Measurements from ENCODE around the gene SDK1. TPM values are rescaled to one million over a fixed set of nuclear protein-coding genes. Genes with fewer than 3 reads are reported as not detected.
A peak's percentile ranks its signal among the peaks of the same experiment; 100 is the strongest.

Gene SDK1
- total and polyA plus RNA-seq, 2 experiments from 2014 or later = 2.1 to 10.0 TPM

- TF ChIP-seq EZH2phosphoT487 (IDR thresholded peaks at IDR 0.05; ENCODE audit: unreplicated experiment) = no peak
- TF ChIP-seq EZH2 (IDR thresholded peaks at IDR 0.05; ENCODE audit: low read depth, unreplicated experiment) = no peak
Observed at GRCh38 chr7:3589752-3590151, 288.7 kb downstream of the SDK1 start (continued).

GRCh38 chr7:3591219-3591618 lies 290.2 kb downstream of the SDK1 start:
- peak; percentile 60 for ATAC-seq
- peaks cover 11% of the 10 kb centered on the region; the same call in 1 of the 2 replicates for H3K4me1 ChIP-seq (ENCODE audit: insufficient read depth)
- no peak overlapping the region for H3K4me3 Mint-ChIP-seq
- peak overlapping the region; percentile 80 for H3K27ac Mint-ChIP-seq
- no peaks in the 10 kb centered on the region for H3F3A ChIP-seq (replicated peaks; ENCODE audit: low read depth)
- H2AFZ ChIP-seq = no peak overlapping the region
- peaks cover 25% of the 10 kb centered on the region for H3K4me1 Mint-ChIP-seq
- no peak overlapping the region for H3K4me3 ChIP-seq
- no peaks in the 10 kb centered on the region; the same call in 1 of the 2 replicates for H4K20me1 ChIP-seq (replicated peaks; ENCODE audit: insufficient read depth)
- 0 out of 2 replicates have a peak, but pooled peaks cover 4% of the 10 kb centered on the region for H3K9me2 ChIP-seq (ENCODE audit: insufficient read depth)
- no peaks in the 10 kb centered on the region for H3K36me3 ChIP-seq (ENCODE audit: insufficient read depth)
- H3K27ac ChIP-seq (ENCODE audit: low read depth) = no peak overlapping the region
- no peaks in the 10 kb centered on the region for H3K9me3 Mint-ChIP-seq
- no peak for TF ChIP-seq CREB1 (CRISPR knock-in tag; IDR thresholded peaks at IDR 0.05; ENCODE audit: low read depth)
- TF ChIP-seq POLR2AphosphoS5 (IDR thresholded peaks at IDR 0.05; ENCODE audit: low read depth) = no peak
- TF ChIP-seq, protein P1, sequence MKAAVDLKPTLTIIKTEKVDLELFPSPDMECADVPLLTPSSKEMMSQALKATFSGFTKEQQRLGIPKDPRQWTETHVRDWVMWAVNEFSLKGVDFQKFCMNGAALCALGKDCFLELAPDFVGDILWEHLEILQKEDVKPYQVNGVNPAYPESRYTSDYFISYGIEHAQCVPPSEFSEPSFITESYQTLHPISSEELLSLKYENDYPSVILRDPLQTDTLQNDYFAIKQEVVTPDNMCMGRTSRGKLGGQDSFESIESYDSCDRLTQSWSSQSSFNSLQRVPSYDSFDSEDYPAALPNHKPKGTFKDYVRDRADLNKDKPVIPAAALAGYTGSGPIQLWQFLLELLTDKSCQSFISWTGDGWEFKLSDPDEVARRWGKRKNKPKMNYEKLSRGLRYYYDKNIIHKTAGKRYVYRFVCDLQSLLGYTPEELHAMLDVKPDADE (IDR thresholded peaks at IDR 0.05) = no peak
- no peak for TF ChIP-seq NANOG (IDR thresholded peaks at IDR 0.05; ENCODE audit: borderline replicate concordance)
- no peak for TF ChIP-seq ZNF462 (CRISPR knock-in tag; IDR thresholded peaks at IDR 0.05)
- no peak for TF ChIP-seq CTCF (conservative IDR thresholded peaks at IDR 0.05; ENCODE audit: low read depth in 2 of 2)
- TF ChIP-seq, protein P2, sequence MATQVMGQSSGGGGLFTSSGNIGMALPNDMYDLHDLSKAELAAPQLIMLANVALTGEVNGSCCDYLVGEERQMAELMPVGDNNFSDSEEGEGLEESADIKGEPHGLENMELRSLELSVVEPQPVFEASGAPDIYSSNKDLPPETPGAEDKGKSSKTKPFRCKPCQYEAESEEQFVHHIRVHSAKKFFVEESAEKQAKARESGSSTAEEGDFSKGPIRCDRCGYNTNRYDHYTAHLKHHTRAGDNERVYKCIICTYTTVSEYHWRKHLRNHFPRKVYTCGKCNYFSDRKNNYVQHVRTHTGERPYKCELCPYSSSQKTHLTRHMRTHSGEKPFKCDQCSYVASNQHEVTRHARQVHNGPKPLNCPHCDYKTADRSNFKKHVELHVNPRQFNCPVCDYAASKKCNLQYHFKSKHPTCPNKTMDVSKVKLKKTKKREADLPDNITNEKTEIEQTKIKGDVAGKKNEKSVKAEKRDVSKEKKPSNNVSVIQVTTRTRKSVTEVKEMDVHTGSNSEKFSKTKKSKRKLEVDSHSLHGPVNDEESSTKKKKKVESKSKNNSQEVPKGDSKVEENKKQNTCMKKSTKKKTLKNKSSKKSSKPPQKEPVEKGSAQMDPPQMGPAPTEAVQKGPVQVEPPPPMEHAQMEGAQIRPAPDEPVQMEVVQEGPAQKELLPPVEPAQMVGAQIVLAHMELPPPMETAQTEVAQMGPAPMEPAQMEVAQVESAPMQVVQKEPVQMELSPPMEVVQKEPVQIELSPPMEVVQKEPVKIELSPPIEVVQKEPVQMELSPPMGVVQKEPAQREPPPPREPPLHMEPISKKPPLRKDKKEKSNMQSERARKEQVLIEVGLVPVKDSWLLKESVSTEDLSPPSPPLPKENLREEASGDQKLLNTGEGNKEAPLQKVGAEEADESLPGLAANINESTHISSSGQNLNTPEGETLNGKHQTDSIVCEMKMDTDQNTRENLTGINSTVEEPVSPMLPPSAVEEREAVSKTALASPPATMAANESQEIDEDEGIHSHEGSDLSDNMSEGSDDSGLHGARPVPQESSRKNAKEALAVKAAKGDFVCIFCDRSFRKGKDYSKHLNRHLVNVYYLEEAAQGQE (IDR thresholded peaks at IDR 0.05; ENCODE audit: unreplicated experiment) = no peak
- TF ChIP-seq ZNF114 (CRISPR knock-in tag; IDR thresholded peaks at IDR 0.05) = no peak
- no peak for TF ChIP-seq EZH2 (IDR thresholded peaks at IDR 0.05; ENCODE audit: low read depth, unreplicated experiment)
- no peak for TF ChIP-seq JUNB (IDR thresholded peaks at IDR 0.05; ENCODE audit: unreplicated experiment)
- TF ChIP-seq STAT1 (IDR thresholded peaks at IDR 0.05; ENCODE audit: unreplicated experiment) = no peak
- TF ChIP-seq EZH2phosphoT487 (IDR thresholded peaks at IDR 0.05; ENCODE audit: unreplicated experiment) = no peak
- DNase-seq (ENCODE audit: low spot score) = no peak
- no peaks in the 10 kb centered on the region for H3K27me3 Mint-ChIP-seq (ENCODE audit: insufficient read depth, low read depth, poor library complexity)
- H3K4me2 ChIP-seq = no peak overlapping the region
- no peaks in the 10 kb centered on the region for H3K27me3 ChIP-seq (ENCODE audit: insufficient read depth)
- H3K36me3 Mint-ChIP-seq (ENCODE audit: low read depth) = no peaks in the 10 kb centered on the region
- H3K79me2 ChIP-seq (replicated peaks; ENCODE audit: insufficient read depth) = no peaks in the 10 kb centered on the region

Measured in GM23338 (cell line).